ENCODE measurements around the gene PKDREJ.
"Not testable (repeated sequence)": the region's sequence is repeated elsewhere in the genome, so short reads cannot be mapped to it uniquely, and the experiment has no call there.

PKDREJ gene

GRCh38 chr22:46263216-46263590 lies at the start of gene PKDREJ:
Gene PKDREJ, minus strand, starts transcription at chr22:46263343. Its CDS starts 21 bp downstream, at chr22:46263322.
- TF ChIP-seq CTCF (IDR thresholded peaks at IDR 0.05; ENCODE audit: borderline replicate concordance, insufficient read depth, low read depth, low read length) = no peak
- no peak within 1 kb of the TSS for H3K4me3 ChIP-seq (ENCODE audit: low read depth, low read length)

DNA sequence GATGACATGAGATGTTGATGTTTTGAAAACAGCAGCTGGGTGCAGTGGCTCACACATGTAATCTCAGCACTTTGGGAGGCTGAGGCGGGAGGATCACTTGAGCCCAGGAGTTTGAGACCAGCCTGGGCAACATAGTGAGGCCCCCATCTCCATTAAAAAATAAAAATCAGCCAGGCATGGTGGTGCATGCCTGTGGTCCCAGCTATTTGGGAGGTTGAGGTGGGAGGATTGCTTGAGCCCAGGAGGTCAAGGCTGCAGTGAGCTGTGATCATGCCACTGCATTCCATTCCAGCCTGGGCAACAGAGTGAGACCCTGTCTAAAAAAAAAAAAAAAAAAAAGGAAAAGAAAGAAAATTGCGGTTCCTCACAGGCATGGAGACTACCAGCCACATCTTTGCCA lies 49.7 kb upstream of the PKDREJ start:
- not testable (repeated sequence) for H3K4me3 ChIP-seq (ENCODE audit: low read depth, low read length)

- no peak for TF ChIP-seq CTCF (IDR thresholded peaks at IDR 0.05; ENCODE audit: borderline replicate concordance, insufficient read depth, low read depth, low read length)
- H3K4me3 ChIP-seq (ENCODE audit: low read depth, low read length) = no peak overlapping the region
These were observed 48.9 kb upstream of the PKDREJ start for GRCh38 chr22:46312056-46312455.

DNA sequence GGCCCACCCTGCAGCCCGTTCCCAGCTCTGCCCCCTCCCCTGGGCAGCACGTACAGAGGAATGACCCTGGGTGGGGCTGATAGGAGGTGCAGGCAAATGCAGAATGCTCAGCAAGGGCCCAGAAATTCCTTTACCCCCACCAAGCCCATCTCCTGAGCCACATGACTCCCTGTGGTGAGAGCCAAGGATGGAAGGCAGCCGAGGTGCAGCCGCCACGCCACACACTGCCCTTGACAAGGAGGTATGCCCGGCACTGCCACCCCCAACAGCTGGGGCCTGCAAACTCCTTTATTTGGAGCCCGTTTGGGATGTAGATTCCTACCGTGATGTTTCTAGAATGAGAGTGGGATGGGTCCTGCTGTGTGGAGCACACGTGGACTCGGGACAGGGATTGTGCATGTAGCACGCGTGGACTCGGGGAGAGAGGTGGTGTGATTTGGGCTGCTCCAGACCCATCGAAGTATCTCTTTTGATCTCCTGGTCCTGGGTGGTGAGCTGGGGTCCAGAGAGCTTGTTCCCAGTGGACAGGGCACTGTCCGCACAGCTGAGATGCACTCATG lies 46.5 kb upstream of the PKDREJ start:
- H3K4me3 ChIP-seq (ENCODE audit: low read depth, low read length) = no peak overlapping the region
- no peak for TF ChIP-seq CTCF (IDR thresholded peaks at IDR 0.05; ENCODE audit: borderline replicate concordance, insufficient read depth, low read depth, low read length)

DNA sequence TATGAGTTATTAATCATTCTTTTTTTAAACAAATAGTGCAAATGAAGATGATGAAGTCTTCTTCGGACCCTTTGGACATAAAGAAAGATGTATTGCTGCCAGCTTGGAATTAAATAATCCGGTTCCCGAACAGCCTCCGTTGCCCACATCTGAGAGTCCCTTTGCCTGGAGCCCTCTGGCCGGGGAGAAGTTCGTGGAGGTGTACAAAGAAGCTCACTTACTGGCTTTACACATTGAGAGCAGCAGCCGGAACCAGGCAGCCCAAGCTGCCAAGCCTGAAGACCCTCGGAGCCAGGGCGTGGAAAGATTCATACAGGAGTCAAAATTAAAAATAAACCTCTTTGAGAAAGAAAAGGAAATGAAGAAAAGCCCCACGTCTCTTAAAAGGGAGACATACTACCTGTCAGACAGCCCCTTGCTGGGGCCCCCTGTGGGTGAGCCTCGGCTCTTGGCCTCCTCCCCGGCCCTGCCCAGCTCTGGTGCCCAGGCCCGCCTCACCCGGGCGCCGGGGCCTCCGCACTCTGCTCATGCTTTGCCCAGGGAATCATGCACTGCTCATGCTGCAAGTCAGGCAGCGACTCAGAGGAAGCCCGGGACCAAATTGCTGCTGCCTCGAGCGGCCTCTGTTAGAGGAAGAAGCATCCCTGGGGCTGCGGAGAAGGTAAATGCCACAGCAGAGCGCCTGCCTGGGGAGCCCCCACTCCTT lies 45.3 kb upstream of the PKDREJ start:
- no peak overlapping the region for H3K4me3 ChIP-seq (ENCODE audit: low read depth, low read length)
- TF ChIP-seq CTCF (IDR thresholded peaks at IDR 0.05; ENCODE audit: borderline replicate concordance, insufficient read depth, low read depth, low read length) = no peak

- no peak overlapping the region for H3K4me3 ChIP-seq (ENCODE audit: low read depth, low read length)
- no peak for TF ChIP-seq CTCF (IDR thresholded peaks at IDR 0.05; ENCODE audit: borderline replicate concordance, insufficient read depth, low read depth, low read length)
These were observed 40.3 kb upstream of the PKDREJ start for GRCh38 chr22:46303347-46303965.

DNA sequence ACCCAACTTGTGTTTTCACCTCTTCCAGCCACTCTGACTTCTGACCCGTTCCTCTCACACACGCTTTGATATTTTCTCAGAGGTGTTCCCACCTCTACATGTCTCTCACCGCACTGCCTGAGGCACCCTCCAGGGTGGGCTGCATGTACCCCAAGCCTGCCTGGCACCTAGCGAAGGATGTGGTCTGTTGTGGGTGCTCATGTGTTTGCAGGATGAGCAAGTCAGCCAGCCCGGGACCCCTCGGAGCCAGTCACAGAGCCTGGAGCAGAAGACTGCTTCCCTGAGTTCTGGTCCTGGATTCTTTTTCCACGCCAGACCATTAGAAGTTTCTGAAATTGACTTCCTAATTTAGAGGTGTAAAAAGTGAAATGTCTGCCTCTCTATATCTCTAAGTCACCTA lies 37.3 kb upstream of the PKDREJ start:
- TF ChIP-seq CTCF (IDR thresholded peaks at IDR 0.05; ENCODE audit: borderline replicate concordance, insufficient read depth, low read depth, low read length) = no peak
- no peak overlapping the region for H3K4me3 ChIP-seq (ENCODE audit: low read depth, low read length)
